ENCODE data around the gene KLK8. TPM values are rescaled to one million over a fixed set of nuclear protein-coding genes. Genes with fewer than 3 reads are reported as not detected.

Gene KLK8
- total and polyA plus RNA-seq, 2 donors (not counting 1 experiment from before 2014, with no cell fraction given) = not detected

- CTCF ChIA-PET = no interaction called here
- peaks cover 20% of the 10 kb centered on the region for H3K27me3 Mint-ChIP-seq
- no peak for ATAC-seq (ENCODE audit: low read depth)
Measured at GRCh38 chr19:51005248-51005647, 3.8 kb upstream of the KLK8 start.

GRCh38 chr19:51003316-51003715 lies 1.9 kb upstream of the KLK8 start:
- H3K4me3 ChIP-seq (ENCODE audit: control extremely low read depth in 1 of 5, extremely low read depth in 1 of 5, insufficient read depth in 1 of 5, low read depth in 2 of 5, low read length in 4 of 5) = no peak overlapping the region
- no peak overlapping the region for H2AFZ ChIP-seq (ENCODE audit: insufficient read depth, low read depth, low read length, poor library complexity, severe bottlenecking)
- no peaks in the 10 kb centered on the region for H3K4me1 ChIP-seq (ENCODE audit: control insufficient read depth in 2 of 2, insufficient read depth in 2 of 2, low read length in 2 of 2)
- Mint-ChIP-seq H3K27ac (no peak overlapping the region), H3K4me3 (no peak overlapping the region), H3K9me3 (ENCODE audit: insufficient read depth) (no peaks in the 10 kb centered on the region), H3K27me3 (peaks cover 32% of the 10 kb centered on the region), H3K4me1 (no peaks in the 10 kb centered on the region)
- ChIA-PET CTCF (no interaction called here), POLR2A (no interaction called here)
- 72% methylated on average over 7 of the region's 7 CpGs for WGBS (ENCODE audit: insufficient coverage)
- ATAC-seq (ENCODE audit: low read depth) (no peak), DNase-seq (no peak)
- no peaks in the 10 kb centered on the region for H3K79me2 ChIP-seq (ENCODE audit: control insufficient read depth, insufficient read depth, low read length)
- peaks cover 0 to 22% (median 2%) of the 10 kb centered on the region in 4 experiments for H3K27me3 ChIP-seq (replicated peaks in 1 of 4; ENCODE audit: control extremely low read depth in 1 of 4, control insufficient read depth in 3 of 4, insufficient read depth in 4 of 4, low read length in 3 of 4)
- no peaks in the 10 kb centered on the region for H4K20me1 ChIP-seq (ENCODE audit: control insufficient read depth, insufficient read depth, low read length, poor library complexity, severe bottlenecking)
- TF ChIP-seq EZH2 (IDR thresholded peaks at IDR 0.05; ENCODE audit: borderline replicate concordance, insufficient read depth, low read depth, low read length, poor library complexity, severe bottlenecking) (no peak), CTCF (IDR thresholded peaks at IDR 0.05) (no peak)
- H3K27ac ChIP-seq (ENCODE audit: low read length in 2 of 2) = no peak overlapping the region
- H3K4me2 ChIP-seq (replicated peaks; ENCODE audit: low read depth, low read length, poor library complexity, severe bottlenecking) = no peak overlapping the region
- peaks cover 0 to 33% (median 0%) of the 10 kb centered on the region in 3 donors for H3K9me3 ChIP-seq (ENCODE audit: control extremely low read depth in 1 of 3, control insufficient read depth in 2 of 3, insufficient read depth in 1 of 3, low read length in 2 of 3)
- no peaks in the 10 kb centered on the region for H3K36me3 ChIP-seq (replicated peaks in 1 of 2; ENCODE audit: control extremely low read depth in 1 of 2, control insufficient read depth in 1 of 2, extremely low read depth in 1 of 2, insufficient read depth in 2 of 2, low read length in 1 of 2)
- intact Hi-C loops (cut with micrococcal nuclease) = no loop called here
- no peak overlapping the region for H3K9ac ChIP-seq (ENCODE audit: low read length)

More at GRCh38 chr19:51005248-51005647, 3.8 kb upstream of the KLK8 start:
- H3K9me3 ChIP-seq (ENCODE audit: control extremely low read depth in 1 of 3, control insufficient read depth in 2 of 3, insufficient read depth in 1 of 3, low read length in 2 of 3) = peaks cover 0 to 33% (median 0%) of the 10 kb centered on the region in 3 donors
- TF ChIP-seq EZH2 (IDR thresholded peaks at IDR 0.05; ENCODE audit: borderline replicate concordance, insufficient read depth, low read depth, low read length, poor library complexity, severe bottlenecking) (no peak), CTCF (IDR thresholded peaks at IDR 0.05) (no peak)
- POLR2A ChIA-PET = no interaction called here
- DNase-seq = no peak
- Mint-ChIP-seq H3K27ac (no peak overlapping the region), H3K4me3 (no peak overlapping the region), H3K9me3 (ENCODE audit: insufficient read depth) (no peaks in the 10 kb centered on the region), H3K4me1 (no peaks in the 10 kb centered on the region)
- no peaks in the 10 kb centered on the region for H3K79me2 ChIP-seq (ENCODE audit: control insufficient read depth, insufficient read depth, low read length)
- no peak overlapping the region for H3K4me3 ChIP-seq (ENCODE audit: control extremely low read depth in 1 of 5, extremely low read depth in 1 of 5, insufficient read depth in 1 of 5, low read depth in 2 of 5, low read length in 4 of 5)
- H4K20me1 ChIP-seq (ENCODE audit: control insufficient read depth, insufficient read depth, low read length, poor library complexity, severe bottlenecking) = no peaks in the 10 kb centered on the region
- no peaks in the 10 kb centered on the region for H3K36me3 ChIP-seq (replicated peaks in 1 of 2; ENCODE audit: control extremely low read depth in 1 of 2, control insufficient read depth in 1 of 2, extremely low read depth in 1 of 2, insufficient read depth in 2 of 2, low read length in 1 of 2)
- intact Hi-C loops (cut with micrococcal nuclease) = no loop called here
- peaks cover 0 to 19% (median under 1%) of the 10 kb centered on the region in 4 experiments for H3K27me3 ChIP-seq (replicated peaks in 1 of 4; ENCODE audit: control extremely low read depth in 1 of 4, control insufficient read depth in 3 of 4, insufficient read depth in 4 of 4, low read length in 3 of 4)
- WGBS (ENCODE audit: insufficient coverage) = 83% methylated on average over 1 of the region's 1 CpG
- no peak overlapping the region for H3K9ac ChIP-seq (ENCODE audit: low read length)
- H3K4me2 ChIP-seq (replicated peaks; ENCODE audit: low read depth, low read length, poor library complexity, severe bottlenecking) = no peak overlapping the region
- H3K27ac ChIP-seq (ENCODE audit: low read length in 2 of 2) = no peak overlapping the region
- no peak overlapping the region for H2AFZ ChIP-seq (ENCODE audit: insufficient read depth, low read depth, low read length, poor library complexity, severe bottlenecking)
- H3K4me1 ChIP-seq (ENCODE audit: control insufficient read depth in 2 of 2, insufficient read depth in 2 of 2, low read length in 2 of 2) = no peaks in the 10 kb centered on the region
